Measurements from ENCODE around the gene EEF1AKMT1.

Gene EEF1AKMT1

DNA sequence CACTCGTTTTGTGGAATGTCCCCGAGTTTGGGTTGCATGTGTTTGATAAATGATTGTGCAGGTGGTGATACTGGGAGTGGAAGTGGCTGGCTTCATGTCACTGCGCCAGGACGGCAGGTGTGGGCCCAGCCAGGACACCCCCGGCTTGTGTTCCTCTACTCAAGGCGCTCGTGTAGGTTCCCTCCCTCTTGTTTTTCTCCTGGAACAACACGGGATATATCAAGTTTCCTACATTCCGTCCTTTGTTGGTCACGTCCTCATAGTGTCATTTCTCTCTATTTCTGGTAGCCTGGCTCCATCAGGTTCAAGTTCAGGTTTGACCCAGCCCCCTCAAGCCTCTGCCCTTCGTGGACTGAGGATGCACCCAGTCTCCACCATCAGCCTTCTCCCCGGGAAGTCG lies 54.0 kb downstream of the EEF1AKMT1 start:
- no peak for DNase-seq (ENCODE audit: low spot score)

DNA sequence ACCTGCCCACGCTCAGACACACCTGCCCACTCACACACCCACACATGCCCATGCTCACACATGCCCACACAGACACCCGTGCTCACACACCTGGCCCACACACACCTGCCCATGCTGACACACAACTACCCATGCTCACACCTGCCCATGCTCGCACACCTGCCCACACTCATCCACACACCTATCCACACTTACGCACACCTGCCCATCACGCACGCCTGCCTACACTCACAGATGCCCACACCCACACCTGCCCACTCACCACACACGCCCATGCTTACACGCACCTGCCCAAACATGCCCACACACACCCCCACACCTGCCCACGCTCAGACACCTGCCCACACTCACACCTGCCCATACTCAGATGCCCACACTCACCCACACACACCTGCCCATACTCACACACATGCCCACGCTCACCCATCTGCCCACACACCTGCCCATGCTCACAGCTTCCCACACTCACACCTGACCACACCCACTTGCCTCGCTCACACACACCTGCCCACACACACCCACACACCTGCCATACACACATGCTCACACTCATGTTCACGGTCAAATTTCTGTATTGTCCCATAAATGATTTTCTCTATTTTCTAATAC lies 54.7 kb downstream of the EEF1AKMT1 start:
- DNase-seq (ENCODE audit: low spot score), result no peak

- no peak for DNase-seq (ENCODE audit: low spot score)
These were observed 55.9 kb downstream of the EEF1AKMT1 start for GRCh38 chr13:20717581-20718542.

DNA sequence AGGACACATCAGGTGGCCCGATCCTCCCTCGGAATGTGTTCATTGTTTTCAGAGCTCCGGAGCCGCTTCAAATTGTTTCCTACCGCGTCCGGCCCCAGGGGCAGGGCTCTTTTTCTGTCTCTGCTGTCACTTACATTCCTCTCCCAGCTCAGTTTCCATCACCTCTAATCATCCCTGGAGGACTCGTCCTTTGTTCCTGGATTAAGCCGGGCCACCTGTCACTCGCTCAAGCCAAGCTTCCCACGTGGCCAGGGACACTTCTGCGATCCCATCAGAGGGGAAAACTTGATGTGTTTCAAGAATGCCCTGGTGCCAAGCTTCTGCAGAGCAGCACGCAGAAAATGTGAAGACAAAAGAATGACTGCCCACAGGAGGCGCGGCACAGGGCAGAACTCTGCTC lies 56.8 kb downstream of the EEF1AKMT1 start:
- DNase-seq (ENCODE audit: low spot score), result no peak

DNA sequence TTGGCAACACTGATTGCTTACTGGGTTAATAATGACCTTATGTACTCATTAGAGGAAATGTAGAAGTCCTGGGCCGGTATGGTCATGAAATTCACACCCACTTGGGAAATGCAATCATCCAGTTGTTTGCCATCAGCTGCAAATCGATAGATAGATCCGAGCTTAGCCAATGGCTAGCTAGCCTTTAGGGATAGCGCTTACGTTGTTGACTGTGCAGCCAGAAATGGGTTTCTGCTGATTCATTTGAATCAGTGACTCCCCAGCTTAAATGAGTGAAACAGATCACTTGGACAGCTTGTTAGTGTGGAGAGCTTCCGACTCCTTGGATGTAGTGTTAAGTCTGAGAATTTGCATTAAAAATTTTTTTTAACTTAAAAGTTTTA lies 58.4 kb downstream of the EEF1AKMT1 start:
- DNase-seq (ENCODE audit: low spot score), result no peak

DNA sequence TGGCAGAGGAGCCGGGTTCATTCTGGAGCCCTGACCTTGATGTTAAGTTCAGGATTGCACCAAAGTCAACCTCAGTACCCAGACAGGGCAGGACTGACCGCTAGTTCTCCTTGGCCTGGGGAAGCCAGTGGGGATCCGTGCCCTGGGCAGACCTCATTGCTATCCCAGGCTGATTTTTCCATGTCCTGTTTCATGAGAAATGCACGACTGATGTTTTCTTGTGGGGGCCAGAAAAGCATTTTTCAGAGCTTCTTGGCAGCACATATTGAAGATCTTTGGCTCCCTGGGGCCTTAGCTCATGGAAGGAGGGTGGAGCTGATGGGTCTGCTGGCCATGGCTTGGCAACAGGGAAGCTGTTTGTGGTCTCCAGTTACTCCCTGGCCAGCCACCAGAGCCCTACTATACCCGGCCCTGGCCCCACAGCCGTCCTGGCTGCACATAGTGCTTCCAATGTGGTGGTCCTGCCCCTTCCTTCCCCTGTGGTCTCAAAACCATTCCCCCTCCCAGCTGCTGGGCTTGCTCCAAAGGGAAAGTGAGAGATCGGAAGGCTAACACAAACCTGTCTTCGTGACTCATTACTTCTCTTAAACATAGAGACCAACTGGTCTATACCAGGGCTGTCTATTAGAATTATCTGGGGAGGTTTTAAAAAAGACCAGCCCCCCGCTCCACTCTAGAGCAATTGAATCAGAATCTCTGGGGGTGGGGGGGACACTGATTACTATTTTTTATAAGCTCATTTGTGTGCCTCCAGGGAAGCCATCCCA lies 59.0 kb downstream of the EEF1AKMT1 start:
- DNase-seq (ENCODE audit: low spot score), result no peak

GRCh38 chr13:20714161-20714560 lies 59.6 kb downstream of the EEF1AKMT1 start:
- no peak for DNase-seq (ENCODE audit: low spot score)

- no peak for DNase-seq (ENCODE audit: low spot score)
These were observed 60.0 kb downstream of the EEF1AKMT1 start for GRCh38 chr13:20713751-20714150.

GRCh38 chr13:20713014-20713376 lies 60.8 kb downstream of the EEF1AKMT1 start:
- DNase-seq (ENCODE audit: low spot score), result no peak

GRCh38 chr13:20711301-20712044 lies 62.3 kb downstream of the EEF1AKMT1 start:
- peak; percentile 36 for DNase-seq (ENCODE audit: low spot score)

DNA sequence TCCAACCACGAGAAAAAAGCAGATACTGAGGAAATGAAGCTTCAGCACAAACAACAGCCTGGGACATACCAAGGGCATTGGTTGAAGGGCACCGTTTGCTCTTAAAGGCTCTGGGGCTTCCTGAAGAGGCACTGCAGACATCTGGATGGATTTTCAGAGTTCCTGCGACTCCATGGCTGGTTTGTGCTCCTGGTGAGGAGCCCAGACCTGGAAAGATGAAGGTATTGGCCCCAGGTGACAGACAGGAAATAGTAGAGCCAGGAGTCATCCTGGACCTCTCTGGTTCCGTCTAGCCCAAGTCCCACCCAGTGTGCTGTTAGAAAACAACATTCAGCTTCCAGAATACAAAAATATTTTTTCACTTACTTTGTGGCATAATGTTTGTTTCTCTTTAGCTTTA lies 64.0 kb downstream of the EEF1AKMT1 start:
- no peak for DNase-seq (ENCODE audit: low spot score)

DNA sequence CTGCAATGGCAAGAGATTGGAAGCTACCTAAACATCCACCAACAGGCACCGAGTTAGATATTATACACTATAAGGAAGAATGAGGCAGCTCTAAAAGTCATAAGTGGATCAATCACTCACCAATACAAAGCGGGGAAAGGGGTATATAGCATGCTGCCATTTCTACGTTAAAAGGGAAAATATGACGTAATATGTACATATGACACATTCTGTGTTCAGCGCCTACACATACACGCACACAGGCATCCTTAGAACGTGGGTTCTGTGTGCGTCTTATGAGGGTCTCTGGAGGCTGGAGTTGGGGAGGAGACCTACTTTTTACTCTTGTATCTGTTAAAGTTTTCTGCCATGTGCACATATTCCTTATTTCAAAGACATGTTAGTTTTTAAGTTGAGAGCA lies 64.4 kb downstream of the EEF1AKMT1 start:
- no peak for DNase-seq (ENCODE audit: low spot score)

GRCh38 chr13:20708216-20708615 lies 65.5 kb downstream of the EEF1AKMT1 start:
- no peak for DNase-seq (ENCODE audit: low spot score)

DNA sequence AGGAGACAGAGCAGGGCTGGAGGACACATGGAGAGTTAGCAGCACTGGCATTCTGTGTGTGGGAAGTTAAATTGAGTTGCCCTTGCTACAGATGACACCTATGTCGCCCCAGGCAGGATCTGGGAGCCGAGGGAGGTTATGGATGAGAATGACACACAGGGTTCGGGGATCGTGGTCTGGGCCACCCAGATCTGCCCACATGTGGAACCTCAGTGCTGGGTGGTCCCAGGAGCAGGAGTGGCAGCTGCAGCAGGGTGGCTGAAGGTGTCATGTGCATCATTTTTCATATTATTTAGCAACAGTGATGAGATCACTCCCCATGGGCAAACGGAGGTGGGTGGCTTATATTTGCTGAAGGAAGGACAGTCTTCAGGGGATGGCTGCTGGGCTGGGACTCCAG lies 67.1 kb downstream of the EEF1AKMT1 start:
- DNase-seq (ENCODE audit: low spot score), result no peak

DNA sequence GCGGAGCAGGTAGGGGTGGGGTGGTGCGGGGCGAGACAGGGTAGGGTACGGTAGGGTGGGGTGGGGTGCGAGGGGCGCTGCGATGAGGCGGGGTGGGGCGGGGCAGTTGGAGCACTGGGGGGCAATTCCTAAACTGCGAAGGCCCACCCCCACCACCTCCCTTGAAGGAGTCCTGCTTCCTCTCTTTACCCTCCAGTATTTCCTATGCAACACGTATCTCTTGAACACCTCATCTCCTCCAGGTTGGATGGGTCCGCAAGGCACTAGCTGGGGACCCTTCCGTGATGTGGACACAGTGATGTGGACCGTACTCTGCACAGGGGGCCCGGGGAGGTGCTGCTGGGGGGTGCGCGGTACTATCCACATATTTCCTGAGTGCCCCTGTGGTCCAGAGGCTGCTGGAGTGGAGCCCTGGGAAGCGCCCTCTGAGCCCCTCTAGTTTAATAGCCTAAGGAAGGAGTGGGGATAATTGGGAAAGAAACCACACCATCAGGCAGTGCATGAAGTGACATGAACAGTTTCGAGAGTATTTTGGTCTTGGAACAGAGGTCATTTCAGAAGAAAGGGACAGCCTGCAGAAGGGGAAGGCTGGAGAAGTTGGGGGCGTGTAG lies 69.2 kb downstream of the EEF1AKMT1 start:
- no peak for DNase-seq (ENCODE audit: low spot score)

DNA sequence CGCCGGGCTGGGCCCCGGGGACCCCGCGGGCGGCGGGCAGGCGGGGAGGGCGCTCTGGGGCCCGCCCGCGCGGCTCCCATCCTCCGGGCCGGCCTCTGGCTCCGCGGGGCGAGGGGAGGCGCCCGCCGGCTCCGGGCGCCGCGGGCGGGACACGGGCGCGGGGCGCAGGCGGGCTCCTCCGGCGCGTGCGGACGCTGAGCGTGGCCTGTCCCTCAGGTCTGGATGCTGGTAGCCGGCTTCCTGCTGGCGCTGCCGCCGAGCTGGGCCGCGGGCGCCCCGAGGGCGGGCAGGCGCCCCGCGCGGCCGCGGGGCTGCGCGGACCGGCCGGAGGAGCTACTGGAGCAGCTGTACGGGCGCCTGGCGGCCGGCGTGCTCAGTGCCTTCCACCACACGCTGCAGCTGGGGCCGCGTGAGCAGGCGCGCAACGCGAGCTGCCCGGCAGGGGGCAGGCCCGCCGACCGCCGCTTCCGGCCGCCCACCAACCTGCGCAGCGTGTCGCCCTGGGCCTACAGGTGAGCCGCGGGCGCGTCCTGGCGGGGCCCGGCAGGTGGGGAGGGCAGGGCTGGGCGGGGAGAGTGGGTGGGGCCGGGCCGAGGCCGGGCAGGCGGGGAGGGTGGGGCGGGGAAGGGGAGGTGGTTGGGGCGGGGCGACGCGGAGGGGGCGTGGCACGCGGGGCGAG lies 69.8 kb downstream of the EEF1AKMT1 start:
- peak; percentile 69 for DNase-seq (ENCODE audit: low spot score)

GRCh38 chr13:20702915-20703779 lies 70.6 kb downstream of the EEF1AKMT1 start, which contains the start of gene IL17D:
IL17D (plus strand) TSS chr13:20703699; CDS start chr13:20704002, 303 bp downstream.
- peak; percentile 35 for DNase-seq (ENCODE audit: low spot score)

- no peak for DNase-seq (ENCODE audit: low spot score)
These were observed 71.2 kb downstream of the EEF1AKMT1 start for GRCh38 chr13:20702530-20702914.

DNA sequence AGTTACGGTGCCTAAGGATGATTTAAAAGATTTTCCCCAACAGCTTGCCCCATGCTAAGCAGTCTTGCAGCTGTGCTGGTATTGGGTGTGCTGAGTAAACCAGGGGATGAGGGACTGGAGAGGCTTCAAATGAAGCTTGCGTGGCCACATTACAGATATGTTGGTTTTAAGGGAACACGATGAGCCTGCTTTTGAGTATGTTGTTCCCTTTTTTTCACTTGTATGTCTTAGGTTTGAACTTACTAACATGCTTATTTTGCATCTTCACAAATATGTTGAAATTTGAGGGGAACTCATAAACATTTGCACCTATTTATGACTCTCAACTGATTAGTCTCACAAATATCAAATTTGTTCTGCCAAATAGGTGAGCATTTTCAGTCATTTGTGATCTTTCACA lies 72.3 kb downstream of the EEF1AKMT1 start:
- DNase-seq (ENCODE audit: low spot score), result no peak

DNA sequence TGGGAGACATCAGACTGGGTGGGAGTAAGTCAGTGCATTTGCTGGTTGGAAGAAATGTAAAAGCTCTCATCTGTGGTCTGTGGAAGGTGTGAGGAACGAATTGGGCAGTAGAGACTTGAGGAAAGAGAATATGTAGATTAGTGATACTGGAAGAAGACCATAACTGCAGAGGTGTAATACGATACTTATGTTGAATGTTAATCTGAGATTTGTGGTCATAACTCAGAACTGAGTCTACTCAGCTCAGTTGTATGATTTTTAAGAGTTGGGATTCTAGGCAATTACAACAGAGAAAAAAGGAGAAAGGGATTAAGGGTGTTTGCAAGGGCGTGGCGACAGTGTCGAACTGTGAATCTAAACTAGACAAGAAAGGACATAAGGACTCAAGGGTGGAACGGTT lies 73.5 kb downstream of the EEF1AKMT1 start:
- no peak for DNase-seq (ENCODE audit: low spot score)
